HCT116 (cell line): ENCODE measurements around the gene CMIP. TPM values are rescaled to one million over a fixed set of nuclear protein-coding genes. Genes with fewer than 3 reads are reported as not detected.

Experiments
- ATAC-seq: fragments of 200-7000 bp; cut with Tn5 transposase; 2 replicates; pipeline ENCODE4 v1.9.1; 2020; ENCODE audit warnings: mild to moderate bottlenecking, moderate library complexity
- BruUV-seq: library from RNA; stranded (reverse); fragments of 400-500 nt; replicated peaks from 2 replicates; lab custom pipeline; 2021; lab: Mats Ljungman, UMichigan
- CTCF ChIA-PET: fragments of 300-600 bp; sonication (Branson Sonifier 250); formaldehyde crosslinking; loops from one replicate; lab custom pipeline; 2021; ENCODE audit warnings: antibody characterized with exemption; lab: Charles Lee
- POLR2A ChIA-PET: fragments of 300-600, 350-600 bp; sonication (Branson Sonifier 250); formaldehyde crosslinking; loops from one replicate; lab custom pipeline; 2021; ENCODE audit warnings: antibody characterized with exemption; lab: Charles Lee
- RAD21 ChIA-PET, 2 experiments: fragments of 300-600 bp; sonication (Branson Sonifier 250); formaldehyde crosslinking; loops; one replicate each; lab custom pipeline; 2023; ENCODE audit warnings: low total read pairs in 2 of 2; ENCODE audit not compliant: uncharacterized antibody in 2 of 2, unreplicated experiment in 2 of 2, low non-redundant PET in 1 of 2; lab: Charles Lee
- DNase-seq: peaks from one replicate; pipeline ENCODE4 v3.0.0-alpha.2; 2010; ENCODE audit warnings: low read depth, low spot score
- H2AFZ ChIP-seq: fragments of 200-600 bp; shearing (Covaris generic), sonication (generic); 2 replicates; pipeline ENCODE4 v1.6.1; 2017; ENCODE audit warnings: low read depth, mixed run types, mixed read lengths, antibody characterized with exemption, low read length; ENCODE audit not compliant: poor library complexity, severe bottlenecking
- H3K27ac ChIP-seq: 2 replicates; pipeline ENCODE4 v1.5.1; 2012; ENCODE audit warnings: low read depth, low read length
- H3K27me3 ChIP-seq: fragments of 200-600 bp; sonication (generic); 2 replicates; pipeline ENCODE4 v1.6.1; 2016; ENCODE audit warnings: mixed run types, low read length, mixed read lengths; ENCODE audit not compliant: insufficient read depth
- H3K36me3 ChIP-seq, 2 experiments: fragments of 200-500 bp in 1 of 2; fragments of 200-600 bp in 1 of 2; sonication (Bioruptor generic) in 1 of 2; sonication (generic) in 1 of 2; 2 replicates each; pipeline versions ENCODE4 v1.5.1 to v1.6.1; 2014 to 2016; ENCODE audit warnings: low read length in 2 of 2, inconsistent platforms in 1 of 2, mixed read lengths in 1 of 2, mixed run types in 1 of 2; ENCODE audit not compliant: insufficient read depth in 2 of 2, control insufficient read depth in 1 of 2
- H3K4me1 ChIP-seq, 2 experiments: fragments of 200-600 bp in 1 of 2; sonication (generic) in 1 of 2; 2 replicates each; pipeline versions ENCODE4 v1.5.1 to v1.6.1; 2012 to 2017; ENCODE audit warnings: low read length in 2 of 2, inconsistent platforms in 1 of 2, mild to moderate bottlenecking in 1 of 2, mixed read lengths in 1 of 2, mixed run types in 1 of 2, moderate library complexity in 1 of 2; ENCODE audit not compliant: insufficient read depth in 2 of 2, control insufficient read depth in 1 of 2
- H3K4me2 ChIP-seq: fragments of 200-600 bp; sonication (generic); 2 replicates; pipeline ENCODE4 v1.6.1; 2017; ENCODE audit warnings: mixed run types, low read length, mixed read lengths
- H3K4me3 ChIP-seq, 2 experiments: fragments of 200-600 bp in 1 of 2; sonication (generic) in 1 of 2; replicated peaks in 1 of 2; 2 replicates each; pipeline ENCODE4 v1.5.1; 2011 to 2016; ENCODE audit warnings: low read length in 2 of 2, control low read depth in 1 of 2, low read depth in 1 of 2, mild to moderate bottlenecking in 1 of 2, mixed read lengths in 1 of 2, mixed run types in 1 of 2
- H3K79me2 ChIP-seq: fragments of 200-600 bp; sonication (generic); 2 replicates; pipeline ENCODE4 v1.6.1; 2017; ENCODE audit warnings: mild to moderate bottlenecking, mixed run types, low read length, moderate library complexity, mixed read lengths; ENCODE audit not compliant: insufficient read depth
- H3K9ac ChIP-seq: fragments of 200-600 bp; sonication (generic); 2 replicates; pipeline ENCODE4 v1.6.1; 2016; ENCODE audit warnings: low read length, mixed read lengths
- H3K9me2 ChIP-seq: fragments of 200-600 bp; sonication (generic), shearing (Covaris generic); 2 replicates; pipeline ENCODE4 v1.6.1; 2017; ENCODE audit warnings: mixed run types, mild to moderate bottlenecking, moderate library complexity; ENCODE audit not compliant: insufficient read depth
- H3K9me3 ChIP-seq, 2 experiments: fragments of 200-500 bp in 1 of 2; fragments of 200-600 bp in 1 of 2; sonication (Bioruptor generic) in 1 of 2; sonication (generic) in 1 of 2; 2 replicates each; pipeline ENCODE4 v1.6.1; 2014 to 2017; ENCODE audit warnings: low read length in 2 of 2, mixed read lengths in 2 of 2, inconsistent platforms in 1 of 2, low read depth in 1 of 2, mild to moderate bottlenecking in 1 of 2, mixed run types in 1 of 2, moderate library complexity in 1 of 2; ENCODE audit not compliant: control insufficient read depth in 1 of 2, insufficient read depth in 1 of 2
- H4K20me1 ChIP-seq: fragments of 200-600 bp; sonication (generic), shearing (Covaris generic); 2 replicates; pipeline ENCODE4 v1.6.1; 2017; ENCODE audit warnings: mixed run types, mild to moderate bottlenecking, moderate library complexity; ENCODE audit not compliant: insufficient read depth
- CEBPB ChIP-seq: IDR thresholded peaks from 2 replicates; pipeline ENCODE4 v1.6.1; 2012; ENCODE audit warnings: low read depth
- EGR1 ChIP-seq: IDR thresholded peaks from 2 replicates; pipeline ENCODE4 v1.6.1; 2012; ENCODE audit warnings: low read depth
- ELF1 ChIP-seq: IDR thresholded peaks from 2 replicates; pipeline ENCODE4 v1.6.1; 2012; ENCODE audit warnings: low read depth, borderline replicate concordance
- EZH2 ChIP-seq: fragments of 200-600 bp; sonication (generic); IDR thresholded peaks from 2 replicates; pipeline ENCODE4 v1.6.1; 2017; ENCODE audit warnings: antibody characterized with exemption, mixed run types
- EZH2phosphoT487 ChIP-seq: fragments of 200-600 bp; IDR thresholded peaks from 2 replicates; pipeline ENCODE4 v1.6.1; 2018; ENCODE audit warnings: antibody characterized with exemption, borderline replicate concordance
- FOSL1 ChIP-seq: IDR thresholded peaks from 2 replicates; pipeline ENCODE4 v1.6.1; 2012; ENCODE audit warnings: low read depth
- JUND ChIP-seq: IDR thresholded peaks from 2 replicates; pipeline ENCODE4 v1.6.1; 2012
- POLR2A ChIP-seq: IDR thresholded peaks from 2 replicates; pipeline ENCODE4 v1.7.0; 2011; ENCODE audit warnings: borderline replicate concordance; ENCODE audit not compliant: insufficient read depth, insufficient read length; ENCODE audit errors: extremely low read depth
- POLR2AphosphoS5 ChIP-seq: IDR thresholded peaks from 2 replicates; pipeline ENCODE4 v1.6.1; 2011; ENCODE audit warnings: mild to moderate bottlenecking, low read depth, low read length, moderate library complexity
- RAD21 ChIP-seq: IDR thresholded peaks from 2 replicates; pipeline ENCODE4 v1.6.1; 2012; ENCODE audit warnings: low read depth, mild to moderate bottlenecking
- SP1 ChIP-seq: IDR thresholded peaks from 2 replicates; pipeline ENCODE4 v1.6.1; 2012; ENCODE audit warnings: low read depth
- SRF ChIP-seq: IDR thresholded peaks from 2 replicates; pipeline ENCODE4 v1.6.1; 2012; ENCODE audit warnings: low read depth
- TCF7L2 ChIP-seq: IDR thresholded peaks from 2 replicates; pipeline ENCODE4 v1.7.0; 2011; ENCODE audit warnings: borderline replicate concordance, inconsistent platforms; ENCODE audit not compliant: insufficient read depth, insufficient read length; ENCODE audit errors: extremely low read depth
- ZFX ChIP-seq: fragments of 450-650 bp; IDR thresholded peaks from 2 replicates; pipeline ENCODE4 v1.6.1; 2017
- ZNF274 ChIP-seq: fragments of 200-500 bp; sonication (Bioruptor generic); IDR thresholded peaks from 2 replicates; pipeline ENCODE4 v1.6.1; 2014; ENCODE audit warnings: mild to moderate bottlenecking, low read depth, low read length, inconsistent platforms
- intact Hi-C: fragments of 100-400 bp; cut with micrococcal nuclease; formaldehyde crosslinking; loops from 2 replicates; pipeline ENCODE4 v1.10.0; 2022
- total RNA-seq: library from RNA; stranded (reverse); gene quantifications from one replicate; pipeline ENCODE4 v1.2.1, GENCODE V29; 2021; ENCODE audit not compliant: unreplicated experiment
- TF ChIP-seq, protein P1 (sequence below): IDR thresholded peaks from 2 replicates; pipeline ENCODE4 v1.6.1; 2012
- TF ChIP-seq, protein P2 (sequence below), 3 experiments: fragments of 200-600 bp in 1 of 3; sonication (generic) in 1 of 3; IDR thresholded peaks in 2 of 3; conservative IDR thresholded peaks in 1 of 3; 2 replicates each; pipeline ENCODE4 v1.5.1; 2012 to 2017; ENCODE audit warnings: low read depth in 2 of 3, low read length in 2 of 3, antibody characterized with exemption in 1 of 3, borderline replicate concordance in 1 of 3, control low read depth in 1 of 3, mild to moderate bottlenecking in 1 of 3, mixed read lengths in 1 of 3, mixed run types in 1 of 3, moderate library complexity in 1 of 3; ENCODE audit not compliant: insufficient read depth in 1 of 3
- TF ChIP-seq, protein P3 (sequence below): IDR thresholded peaks from 2 replicates; pipeline ENCODE4 v1.6.1; 2012
- TF ChIP-seq, protein P4 (sequence below): IDR thresholded peaks from 2 replicates; pipeline ENCODE4 v1.6.1; 2011; ENCODE audit warnings: mild to moderate bottlenecking, low read length, moderate library complexity; ENCODE audit not compliant: insufficient replicate concordance; ENCODE audit errors: extremely low read depth
- TF ChIP-seq, protein P5 (sequence below): IDR thresholded peaks from 2 replicates; pipeline ENCODE4 v1.6.1; 2012; ENCODE audit warnings: low read depth

The CMIP gene
- total RNA-seq, 1 experiment from 2014 or later: 64.6 TPM

DNA sequence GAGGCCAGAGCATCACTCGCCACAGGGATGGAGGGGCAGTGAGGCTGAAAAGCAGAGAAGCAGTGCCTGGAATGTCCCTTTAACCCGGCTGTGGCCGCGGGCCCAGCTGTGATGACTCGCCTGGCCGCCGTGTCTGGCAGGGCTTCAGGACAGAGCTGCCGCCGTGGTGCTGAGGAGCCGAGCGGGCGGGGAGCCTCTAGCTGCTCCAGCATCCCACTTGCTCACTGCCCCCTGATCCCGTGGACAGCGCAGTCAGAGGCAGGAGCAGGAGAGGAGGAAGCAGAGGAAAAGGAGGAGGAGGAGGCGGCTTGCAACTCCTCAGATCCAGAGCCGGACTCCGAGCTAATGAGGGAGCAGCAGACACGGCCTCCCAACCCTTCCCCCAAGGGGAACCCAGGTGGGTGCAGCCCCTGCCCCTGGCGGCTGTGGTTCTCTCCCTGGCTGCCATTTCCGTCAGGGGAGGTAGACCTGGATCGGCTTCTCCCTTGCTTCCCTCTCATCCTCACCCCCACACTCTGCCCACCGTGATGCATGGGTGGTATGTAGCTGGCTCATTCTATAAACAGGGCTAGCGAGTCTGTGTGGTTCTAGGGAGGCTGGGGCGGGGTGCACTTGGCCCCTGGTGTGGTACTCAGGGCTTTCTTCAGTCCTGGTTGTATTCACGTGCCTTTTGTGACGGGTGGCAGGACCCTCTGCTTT, 165.7 kb downstream of the CMIP start:
- Histone ChIP-seq H3K4me3 (no peak overlapping the region), H3K9me3 (no peaks in the 10 kb centered on the region), H3K9ac (no peak overlapping the region), H2AFZ (no peak overlapping the region), H3K4me2 (peak overlapping the region; percentile 35), H3K36me3 (peaks cover 0 to 18% of the 10 kb centered on the region in 2 experiments; a peak in 3 of 4 replicates), H3K27ac (no peak overlapping the region), H3K4me1 (peaks cover 7 to 32% of the 10 kb centered on the region in 2 experiments; a peak in 3 of 4 replicates), H4K20me1 (no peaks in the 10 kb centered on the region; the same call in 1 of the 2 replicates), H3K9me2 (no peaks in the 10 kb centered on the region), H3K79me2 (peaks cover 49% of the 10 kb centered on the region; the same call in 1 of the 2 replicates), H3K27me3 (no peaks in the 10 kb centered on the region)
- intact Hi-C loops: no loop called here
- TF ChIP-seq POLR2AphosphoS5: no peak
- no peak for TF ChIP-seq ELF1
- no peak for TF ChIP-seq EZH2
- TF ChIP-seq RAD21: no peak
- TF ChIP-seq, protein P1, sequence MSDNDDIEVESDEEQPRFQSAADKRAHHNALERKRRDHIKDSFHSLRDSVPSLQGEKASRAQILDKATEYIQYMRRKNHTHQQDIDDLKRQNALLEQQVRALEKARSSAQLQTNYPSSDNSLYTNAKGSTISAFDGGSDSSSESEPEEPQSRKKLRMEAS: no peak
- no peak for TF ChIP-seq EZH2phosphoT487
- TF ChIP-seq SP1: no peak
- TF ChIP-seq FOSL1: no peak
- TF ChIP-seq ZFX: no peak
- no peak for TF ChIP-seq CEBPB
- TF ChIP-seq, protein P2, sequence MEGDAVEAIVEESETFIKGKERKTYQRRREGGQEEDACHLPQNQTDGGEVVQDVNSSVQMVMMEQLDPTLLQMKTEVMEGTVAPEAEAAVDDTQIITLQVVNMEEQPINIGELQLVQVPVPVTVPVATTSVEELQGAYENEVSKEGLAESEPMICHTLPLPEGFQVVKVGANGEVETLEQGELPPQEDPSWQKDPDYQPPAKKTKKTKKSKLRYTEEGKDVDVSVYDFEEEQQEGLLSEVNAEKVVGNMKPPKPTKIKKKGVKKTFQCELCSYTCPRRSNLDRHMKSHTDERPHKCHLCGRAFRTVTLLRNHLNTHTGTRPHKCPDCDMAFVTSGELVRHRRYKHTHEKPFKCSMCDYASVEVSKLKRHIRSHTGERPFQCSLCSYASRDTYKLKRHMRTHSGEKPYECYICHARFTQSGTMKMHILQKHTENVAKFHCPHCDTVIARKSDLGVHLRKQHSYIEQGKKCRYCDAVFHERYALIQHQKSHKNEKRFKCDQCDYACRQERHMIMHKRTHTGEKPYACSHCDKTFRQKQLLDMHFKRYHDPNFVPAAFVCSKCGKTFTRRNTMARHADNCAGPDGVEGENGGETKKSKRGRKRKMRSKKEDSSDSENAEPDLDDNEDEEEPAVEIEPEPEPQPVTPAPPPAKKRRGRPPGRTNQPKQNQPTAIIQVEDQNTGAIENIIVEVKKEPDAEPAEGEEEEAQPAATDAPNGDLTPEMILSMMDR (IDR thresholded peaks at IDR 0.05 in 2 of 3, conservative IDR thresholded peaks at IDR 0.05 in 1 of 3; ENCODE audit: borderline replicate concordance in 1 of 3, insufficient read depth in 1 of 3, low read depth in 2 of 3, low read length in 2 of 3): no peak
- TF ChIP-seq TCF7L2: no peak
- TF ChIP-seq, protein P3, sequence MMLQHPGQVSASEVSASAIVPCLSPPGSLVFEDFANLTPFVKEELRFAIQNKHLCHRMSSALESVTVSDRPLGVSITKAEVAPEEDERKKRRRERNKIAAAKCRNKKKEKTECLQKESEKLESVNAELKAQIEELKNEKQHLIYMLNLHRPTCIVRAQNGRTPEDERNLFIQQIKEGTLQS: no peak
- TF ChIP-seq, protein P4, sequence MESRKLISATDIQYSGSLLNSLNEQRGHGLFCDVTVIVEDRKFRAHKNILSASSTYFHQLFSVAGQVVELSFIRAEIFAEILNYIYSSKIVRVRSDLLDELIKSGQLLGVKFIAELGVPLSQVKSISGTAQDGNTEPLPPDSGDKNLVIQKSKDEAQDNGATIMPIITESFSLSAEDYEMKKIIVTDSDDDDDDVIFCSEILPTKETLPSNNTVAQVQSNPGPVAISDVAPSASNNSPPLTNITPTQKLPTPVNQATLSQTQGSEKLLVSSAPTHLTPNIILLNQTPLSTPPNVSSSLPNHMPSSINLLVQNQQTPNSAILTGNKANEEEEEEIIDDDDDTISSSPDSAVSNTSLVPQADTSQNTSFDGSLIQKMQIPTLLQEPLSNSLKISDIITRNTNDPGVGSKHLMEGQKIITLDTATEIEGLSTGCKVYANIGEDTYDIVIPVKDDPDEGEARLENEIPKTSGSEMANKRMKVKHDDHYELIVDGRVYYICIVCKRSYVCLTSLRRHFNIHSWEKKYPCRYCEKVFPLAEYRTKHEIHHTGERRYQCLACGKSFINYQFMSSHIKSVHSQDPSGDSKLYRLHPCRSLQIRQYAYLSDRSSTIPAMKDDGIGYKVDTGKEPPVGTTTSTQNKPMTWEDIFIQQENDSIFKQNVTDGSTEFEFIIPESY: no peak
- TF ChIP-seq EGR1: no peak
- TF ChIP-seq SRF: no peak
- TF ChIP-seq POLR2A: no peak
- TF ChIP-seq ZNF274: no peak
- no peak; the same call in 1 of the 2 replicates for TF ChIP-seq JUND
- TF ChIP-seq, protein P5, sequence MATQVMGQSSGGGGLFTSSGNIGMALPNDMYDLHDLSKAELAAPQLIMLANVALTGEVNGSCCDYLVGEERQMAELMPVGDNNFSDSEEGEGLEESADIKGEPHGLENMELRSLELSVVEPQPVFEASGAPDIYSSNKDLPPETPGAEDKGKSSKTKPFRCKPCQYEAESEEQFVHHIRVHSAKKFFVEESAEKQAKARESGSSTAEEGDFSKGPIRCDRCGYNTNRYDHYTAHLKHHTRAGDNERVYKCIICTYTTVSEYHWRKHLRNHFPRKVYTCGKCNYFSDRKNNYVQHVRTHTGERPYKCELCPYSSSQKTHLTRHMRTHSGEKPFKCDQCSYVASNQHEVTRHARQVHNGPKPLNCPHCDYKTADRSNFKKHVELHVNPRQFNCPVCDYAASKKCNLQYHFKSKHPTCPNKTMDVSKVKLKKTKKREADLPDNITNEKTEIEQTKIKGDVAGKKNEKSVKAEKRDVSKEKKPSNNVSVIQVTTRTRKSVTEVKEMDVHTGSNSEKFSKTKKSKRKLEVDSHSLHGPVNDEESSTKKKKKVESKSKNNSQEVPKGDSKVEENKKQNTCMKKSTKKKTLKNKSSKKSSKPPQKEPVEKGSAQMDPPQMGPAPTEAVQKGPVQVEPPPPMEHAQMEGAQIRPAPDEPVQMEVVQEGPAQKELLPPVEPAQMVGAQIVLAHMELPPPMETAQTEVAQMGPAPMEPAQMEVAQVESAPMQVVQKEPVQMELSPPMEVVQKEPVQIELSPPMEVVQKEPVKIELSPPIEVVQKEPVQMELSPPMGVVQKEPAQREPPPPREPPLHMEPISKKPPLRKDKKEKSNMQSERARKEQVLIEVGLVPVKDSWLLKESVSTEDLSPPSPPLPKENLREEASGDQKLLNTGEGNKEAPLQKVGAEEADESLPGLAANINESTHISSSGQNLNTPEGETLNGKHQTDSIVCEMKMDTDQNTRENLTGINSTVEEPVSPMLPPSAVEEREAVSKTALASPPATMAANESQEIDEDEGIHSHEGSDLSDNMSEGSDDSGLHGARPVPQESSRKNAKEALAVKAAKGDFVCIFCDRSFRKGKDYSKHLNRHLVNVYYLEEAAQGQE: no peak
- DNase-seq (no peak), ATAC-seq (peak; percentile 83)
- ChIA-PET CTCF (interaction anchor here (0.6 to 1.0 kb wide), 3 partner anchors 12 to 208 kb away, joined by 3 to 4 read pairs (median 4); no protein-coding TSS in a partner anchor), POLR2A (no interaction called here), RAD21 (no interaction called here)
- BruUV-seq: no TSS peak
